ENCODE results near the gene RBM33.

The RBM33 gene

DNA sequence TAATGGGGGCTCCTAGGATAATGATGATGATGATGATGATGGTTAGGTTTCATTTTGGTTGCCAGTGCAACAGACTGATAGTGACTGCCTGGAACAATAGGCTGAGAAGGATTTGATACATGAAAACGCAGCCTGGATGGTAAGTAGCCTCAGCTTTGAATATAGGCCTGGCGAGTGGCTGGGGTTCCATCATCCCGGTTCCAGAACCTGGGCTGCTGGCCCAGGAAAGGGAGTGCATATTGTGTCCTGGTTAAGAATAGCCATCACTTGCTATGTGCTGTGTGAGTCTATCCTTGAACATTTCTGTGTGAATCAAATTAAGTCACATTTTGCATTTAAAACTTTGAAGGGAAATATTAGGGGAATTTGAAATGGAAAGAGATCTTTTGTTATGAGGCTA, 105.1 kb downstream of the RBM33 start:
- no peak for DNase-seq (ENCODE audit: low read depth)
- TF ChIP-seq, protein P1, sequence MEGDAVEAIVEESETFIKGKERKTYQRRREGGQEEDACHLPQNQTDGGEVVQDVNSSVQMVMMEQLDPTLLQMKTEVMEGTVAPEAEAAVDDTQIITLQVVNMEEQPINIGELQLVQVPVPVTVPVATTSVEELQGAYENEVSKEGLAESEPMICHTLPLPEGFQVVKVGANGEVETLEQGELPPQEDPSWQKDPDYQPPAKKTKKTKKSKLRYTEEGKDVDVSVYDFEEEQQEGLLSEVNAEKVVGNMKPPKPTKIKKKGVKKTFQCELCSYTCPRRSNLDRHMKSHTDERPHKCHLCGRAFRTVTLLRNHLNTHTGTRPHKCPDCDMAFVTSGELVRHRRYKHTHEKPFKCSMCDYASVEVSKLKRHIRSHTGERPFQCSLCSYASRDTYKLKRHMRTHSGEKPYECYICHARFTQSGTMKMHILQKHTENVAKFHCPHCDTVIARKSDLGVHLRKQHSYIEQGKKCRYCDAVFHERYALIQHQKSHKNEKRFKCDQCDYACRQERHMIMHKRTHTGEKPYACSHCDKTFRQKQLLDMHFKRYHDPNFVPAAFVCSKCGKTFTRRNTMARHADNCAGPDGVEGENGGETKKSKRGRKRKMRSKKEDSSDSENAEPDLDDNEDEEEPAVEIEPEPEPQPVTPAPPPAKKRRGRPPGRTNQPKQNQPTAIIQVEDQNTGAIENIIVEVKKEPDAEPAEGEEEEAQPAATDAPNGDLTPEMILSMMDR (IDR thresholded peaks at IDR 0.05; ENCODE audit: low read depth, low read length, missing control alignments), result no peak
- in situ Hi-C loops (cut with HindIII; ENCODE audit: low sequenced_read_pairs), result no loop called here
- H3K4me3 ChIP-seq (ENCODE audit: low read depth, low read length), result no peak overlapping the region

DNA sequence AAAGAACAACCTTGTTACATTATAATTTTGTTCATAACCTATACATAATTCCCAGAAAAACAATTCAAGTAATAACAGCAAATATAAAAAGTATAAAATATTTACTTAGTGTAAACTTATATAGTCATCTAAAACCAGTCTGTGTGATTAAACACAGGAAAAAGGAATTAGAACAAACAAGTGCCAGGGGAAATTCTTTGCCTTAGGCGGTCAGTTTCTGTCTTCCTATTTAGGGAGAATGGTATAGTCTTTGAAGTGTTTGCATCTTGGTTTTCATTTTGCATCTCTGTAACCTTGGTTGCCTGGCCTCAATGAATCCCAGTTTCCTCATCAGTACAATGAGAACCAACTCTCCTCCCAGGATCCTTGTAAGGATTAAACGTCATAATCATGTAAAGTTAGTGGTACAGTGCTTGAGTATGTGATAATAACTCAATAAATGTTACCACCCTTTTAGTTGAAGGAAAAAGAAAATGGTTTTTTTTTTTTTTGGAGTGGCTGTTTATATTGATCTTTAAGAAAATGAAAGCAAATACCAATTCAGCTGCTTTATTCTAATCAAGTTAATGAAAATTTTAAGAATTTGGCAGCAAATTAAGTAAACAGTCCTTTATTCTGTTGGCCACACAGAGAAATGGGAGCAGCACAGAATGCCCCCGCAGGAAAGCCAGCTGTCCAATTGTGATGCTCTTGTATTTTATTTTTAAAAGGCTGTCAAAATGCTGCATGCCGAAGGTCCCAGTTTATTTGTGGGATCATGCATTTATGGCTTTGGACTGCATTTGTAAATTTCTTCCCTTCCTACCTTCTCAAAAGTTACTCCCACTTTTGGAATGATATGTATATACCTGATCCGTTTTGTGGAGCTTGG, 106.0 kb downstream of the RBM33 start:
- in situ Hi-C loops (cut with HindIII; ENCODE audit: low sequenced_read_pairs), result no loop called here
- no peak for DNase-seq (ENCODE audit: low read depth)
- no peak overlapping the region for H3K4me3 ChIP-seq (ENCODE audit: low read depth, low read length)
- TF ChIP-seq, protein P1 (IDR thresholded peaks at IDR 0.05; ENCODE audit: low read depth, low read length, missing control alignments), result no peak

DNA sequence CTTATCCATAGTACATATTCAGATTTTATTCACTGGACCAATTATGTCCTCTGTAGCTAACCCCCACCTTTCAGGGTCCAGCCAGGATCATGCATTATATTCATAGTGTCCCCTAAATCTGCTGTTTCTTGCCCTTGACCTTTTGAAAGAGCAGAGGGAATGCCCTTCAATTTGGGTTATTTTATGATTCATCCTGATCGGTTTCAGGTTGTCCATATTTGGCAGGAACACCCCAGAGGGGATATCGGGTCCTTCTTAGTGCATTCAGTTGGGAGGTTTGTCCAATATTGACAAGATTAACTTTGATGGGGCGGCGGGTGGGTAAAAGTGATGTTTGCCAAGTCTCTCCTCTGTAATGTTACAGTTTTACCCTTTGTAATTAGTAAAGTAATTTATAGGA, 106.9 kb downstream of the RBM33 start:
- DNase-seq (ENCODE audit: low read depth), result no peak
- in situ Hi-C loops (cut with HindIII; ENCODE audit: low sequenced_read_pairs), result no loop called here
- TF ChIP-seq, protein P1 (IDR thresholded peaks at IDR 0.05; ENCODE audit: low read depth, low read length, missing control alignments), result no peak
- H3K4me3 ChIP-seq (ENCODE audit: low read depth, low read length), result no peak overlapping the region

DNA sequence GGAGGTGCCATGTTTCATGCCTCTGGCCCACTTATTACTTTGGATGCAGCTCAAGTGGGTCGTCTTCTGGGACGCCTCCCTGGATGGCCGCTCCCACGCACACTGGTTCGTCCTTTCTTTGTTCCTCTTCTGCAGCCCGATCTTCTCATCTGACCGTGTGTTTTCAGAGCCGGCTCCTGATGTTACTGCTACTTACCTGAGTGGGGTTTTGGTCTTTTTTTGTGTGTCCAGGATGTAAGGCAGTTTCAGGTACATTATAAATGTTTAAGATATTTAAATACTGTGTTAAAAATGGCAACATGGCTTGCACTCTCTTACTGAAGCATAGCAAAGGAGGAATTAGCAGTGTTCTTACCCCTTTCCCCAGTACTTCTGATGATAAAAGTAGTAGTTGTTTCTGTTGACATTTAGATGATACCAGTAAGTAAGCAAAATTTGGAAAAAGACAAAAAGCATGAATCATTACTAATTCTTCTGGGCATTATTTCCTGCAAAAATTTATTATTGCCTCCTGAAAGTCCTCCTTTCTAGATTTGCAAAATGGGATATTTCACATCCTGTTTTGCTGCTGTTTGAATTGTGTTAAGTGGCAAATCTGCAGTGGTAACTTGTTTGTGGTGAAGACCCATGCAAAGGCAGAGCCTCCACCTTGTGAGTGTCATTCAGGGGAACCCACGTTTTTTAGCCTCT, 108.4 kb downstream of the RBM33 start:
- no peak overlapping the region for H3K4me3 ChIP-seq (ENCODE audit: low read depth, low read length)
- TF ChIP-seq, protein P1 (IDR thresholded peaks at IDR 0.05; ENCODE audit: low read depth, low read length, missing control alignments), result no peak
- in situ Hi-C loops (cut with HindIII; ENCODE audit: low sequenced_read_pairs), result no loop called here
- no peak for DNase-seq (ENCODE audit: low read depth)

DNA sequence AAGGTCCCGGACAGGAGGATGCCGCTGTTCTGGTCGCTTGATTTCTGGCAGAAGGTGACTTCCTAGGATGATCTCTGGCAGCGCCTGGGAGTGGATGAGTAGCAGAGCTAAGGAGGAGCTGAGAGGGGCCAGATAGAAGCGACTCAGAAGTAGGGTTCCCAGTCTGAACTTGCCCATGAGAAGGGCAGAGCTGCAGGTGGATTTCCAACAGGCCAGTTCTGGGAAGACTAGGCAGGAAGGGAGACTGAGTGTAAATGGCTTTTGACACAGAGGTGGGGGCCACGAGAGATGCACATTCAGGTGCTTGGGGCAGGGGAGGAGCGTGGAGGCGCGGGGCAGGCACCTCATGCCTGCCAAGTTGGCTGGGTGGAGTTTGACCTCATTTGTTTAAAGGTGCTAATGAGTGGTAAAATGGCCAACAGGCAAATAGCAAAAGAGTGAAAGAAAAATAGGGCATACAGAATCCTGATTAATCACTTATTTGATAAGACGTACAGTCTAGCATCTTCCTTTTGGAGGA, 109.0 kb downstream of the RBM33 start:
- in situ Hi-C loops (cut with HindIII; ENCODE audit: low sequenced_read_pairs), result no loop called here
- no peak for DNase-seq (ENCODE audit: low read depth)
- H3K4me3 ChIP-seq (ENCODE audit: low read depth, low read length), result no peak overlapping the region
- TF ChIP-seq, protein P1 (IDR thresholded peaks at IDR 0.05; ENCODE audit: low read depth, low read length, missing control alignments), result no peak

DNA sequence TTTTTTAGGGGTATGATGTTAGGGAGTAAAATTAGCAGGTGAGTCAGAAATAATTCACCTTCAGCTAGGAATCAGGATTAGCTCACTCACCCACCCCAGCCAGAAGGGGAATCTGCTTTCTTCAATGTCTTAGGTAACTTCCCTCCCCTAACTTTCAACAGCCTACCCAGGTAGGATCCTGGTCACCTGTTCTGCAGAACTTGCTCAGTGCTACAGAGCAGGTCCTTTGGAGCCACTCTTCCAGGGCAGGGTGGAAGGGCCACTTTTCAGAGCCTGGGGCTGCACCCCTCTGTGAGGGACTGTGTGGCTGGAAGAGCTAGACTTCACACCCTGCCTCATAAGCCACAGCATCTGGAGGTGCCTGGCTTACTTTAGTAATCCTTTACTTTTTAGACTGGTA, 109.7 kb downstream of the RBM33 start:
- in situ Hi-C loops (cut with HindIII; ENCODE audit: low sequenced_read_pairs), result no loop called here
- TF ChIP-seq, protein P1 (IDR thresholded peaks at IDR 0.05; ENCODE audit: low read depth, low read length, missing control alignments), result no peak
- H3K4me3 ChIP-seq (ENCODE audit: low read depth, low read length), result no peak overlapping the region
- no peak for DNase-seq (ENCODE audit: low read depth)
